Stimulated activated CD8-positive, alpha-beta memory T cell treated with anti-CD3 and anti-CD28 coated beads, Interleukin-2, amount 100 ng/mL, for 48 hours (primary cell): ENCODE data around the gene SRGAP2C.
A peak's percentile ranks its signal among the peaks of the same experiment; 100 is the strongest.
"Not testable (repeated sequence)": the region's sequence is repeated elsewhere in the genome, so short reads cannot be mapped to it uniquely, and the experiment has no call there.

Experiments
- DNase-seq, 2 donors: peaks; one replicate each; pipeline ENCODE4 v3.0.0-alpha.2; 2020; ENCODE audit warnings: low read depth in 2 of 2

The SRGAP2C gene

DNA sequence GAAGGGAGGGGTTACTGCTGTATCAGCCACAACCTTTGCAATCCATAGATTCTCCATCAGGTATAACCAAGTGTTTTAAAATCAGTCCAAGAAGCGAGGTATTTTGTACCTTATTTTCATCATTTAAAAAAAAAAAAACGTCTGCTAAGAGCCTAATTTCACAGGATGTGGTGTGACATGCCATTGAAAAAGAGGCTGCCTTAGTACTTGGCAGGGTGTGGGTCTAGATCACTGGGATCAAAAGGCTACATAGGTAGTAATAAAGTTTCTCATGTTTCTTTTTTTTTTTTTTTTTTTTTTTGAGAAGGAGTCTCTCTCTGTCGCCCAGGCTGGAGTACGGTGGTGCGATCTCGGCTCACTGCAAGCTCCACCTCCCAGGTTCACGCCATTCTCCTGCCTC is 192.2 kb downstream of the SRGAP2C start:
- DNase-seq = not testable (repeated sequence)

DNA sequence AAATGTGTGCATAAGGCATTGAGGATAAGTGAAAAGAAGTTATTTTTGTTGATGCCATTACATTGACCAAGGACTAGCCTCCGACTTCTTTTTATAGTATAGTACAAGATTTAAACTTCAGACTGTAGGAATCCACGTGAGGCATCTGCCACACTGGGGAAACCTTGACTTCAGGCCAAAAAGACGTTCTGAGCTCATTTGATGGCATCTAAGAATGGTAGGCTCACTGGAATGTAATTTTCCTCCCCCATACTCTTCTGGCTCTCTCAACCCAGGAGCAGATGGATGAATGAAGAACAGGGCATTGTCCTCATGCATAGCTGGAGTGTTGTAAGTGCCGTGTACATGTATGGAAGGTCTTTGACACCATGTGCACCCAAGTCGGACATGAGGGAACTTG is 194.0 kb downstream of the SRGAP2C start:
- DNase-seq = not testable (repeated sequence)

- DNase-seq = not testable (repeated sequence)
Observed at GRCh38 chr1:121384754-121385153, 200.0 kb downstream of the SRGAP2C start.

- not testable (repeated sequence) for DNase-seq
Observed at GRCh38 chr1:121385162-121385561, 200.4 kb downstream of the SRGAP2C start.

GRCh38 chr1:121385563-121386288 is 201.0 kb downstream of the SRGAP2C start:
- not testable (repeated sequence) for DNase-seq

GRCh38 chr1:121386319-121386948 is 201.7 kb downstream of the SRGAP2C start:
- DNase-seq = not testable (repeated sequence)

- not testable (repeated sequence) for DNase-seq
Observed at GRCh38 chr1:121389895-121390560, 205.3 kb downstream of the SRGAP2C start.

GRCh38 chr1:121392130-121392529 is 207.4 kb downstream of the SRGAP2C start:
- not testable (repeated sequence) for DNase-seq

- not testable (repeated sequence) for DNase-seq
Observed at GRCh38 chr1:121395718-121396201, 211.0 kb downstream of the SRGAP2C start.

DNA sequence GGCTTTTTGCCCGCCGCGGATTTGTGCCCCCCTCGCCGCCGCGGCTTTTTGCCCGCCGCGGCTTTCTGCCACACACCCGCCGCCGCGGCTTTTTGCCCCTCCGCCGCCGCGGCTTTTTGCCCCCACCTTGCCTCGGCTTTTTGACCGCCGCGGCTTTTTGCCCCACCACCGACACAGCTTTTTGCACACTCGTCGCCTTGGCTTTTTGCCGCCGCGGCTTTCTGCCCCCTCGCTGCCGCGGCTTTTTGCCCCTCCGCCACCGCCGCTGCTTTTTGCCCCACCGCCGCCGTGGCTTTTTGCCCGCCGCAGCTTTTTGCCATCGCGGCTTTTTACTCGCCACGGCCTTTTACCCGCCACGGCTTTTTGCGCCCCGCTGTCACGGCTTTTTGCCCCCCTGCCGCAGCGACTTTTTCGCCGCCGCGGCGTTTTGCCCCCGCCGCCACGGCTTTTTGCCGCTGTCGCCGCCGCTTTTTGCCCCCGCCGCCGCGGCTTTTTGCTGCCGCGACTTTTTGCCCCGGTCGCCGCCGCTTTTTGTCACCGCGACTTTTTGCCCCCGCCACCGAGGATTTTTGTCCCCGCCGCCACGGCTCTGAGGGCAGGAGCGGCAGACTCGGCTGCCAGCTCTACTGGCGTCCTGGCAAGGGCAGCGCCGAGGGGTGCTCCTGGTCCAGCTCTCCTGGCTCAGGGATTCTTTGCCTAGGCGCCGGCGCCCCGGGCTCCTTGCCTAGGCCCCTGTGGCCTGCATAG is 211.7 kb downstream of the SRGAP2C start:
- DNase-seq = peak in 1 of 2 donors; percentile 15

DNA sequence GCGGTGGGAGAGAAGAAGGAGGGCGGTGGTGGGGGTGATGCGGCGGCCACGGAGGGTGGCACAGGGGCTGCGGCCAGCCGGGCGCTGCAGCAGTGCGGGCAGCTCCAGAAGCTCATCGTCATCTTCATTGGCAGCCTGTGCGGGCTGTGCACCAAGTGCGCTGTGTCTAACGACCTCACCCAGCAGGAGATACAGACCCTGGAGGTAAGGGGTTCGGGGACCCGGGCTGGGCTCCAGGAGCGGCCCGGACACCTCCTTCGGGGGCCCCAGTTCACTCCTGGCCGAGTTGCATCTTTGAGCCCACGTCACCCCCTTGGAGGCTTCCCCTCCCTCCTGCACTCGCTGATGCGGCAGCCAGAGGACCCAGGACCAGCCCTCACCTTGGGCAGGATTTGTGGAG is 212.3 kb downstream of the SRGAP2C start:
- DNase-seq = not testable (repeated sequence)

- not testable (repeated sequence) for DNase-seq
Observed at GRCh38 chr1:121399193-121399592, 214.4 kb downstream of the SRGAP2C start.

- DNase-seq = not testable (repeated sequence)
Observed at GRCh38 chr1:121400108-121400507, 215.3 kb downstream of the SRGAP2C start.

DNA sequence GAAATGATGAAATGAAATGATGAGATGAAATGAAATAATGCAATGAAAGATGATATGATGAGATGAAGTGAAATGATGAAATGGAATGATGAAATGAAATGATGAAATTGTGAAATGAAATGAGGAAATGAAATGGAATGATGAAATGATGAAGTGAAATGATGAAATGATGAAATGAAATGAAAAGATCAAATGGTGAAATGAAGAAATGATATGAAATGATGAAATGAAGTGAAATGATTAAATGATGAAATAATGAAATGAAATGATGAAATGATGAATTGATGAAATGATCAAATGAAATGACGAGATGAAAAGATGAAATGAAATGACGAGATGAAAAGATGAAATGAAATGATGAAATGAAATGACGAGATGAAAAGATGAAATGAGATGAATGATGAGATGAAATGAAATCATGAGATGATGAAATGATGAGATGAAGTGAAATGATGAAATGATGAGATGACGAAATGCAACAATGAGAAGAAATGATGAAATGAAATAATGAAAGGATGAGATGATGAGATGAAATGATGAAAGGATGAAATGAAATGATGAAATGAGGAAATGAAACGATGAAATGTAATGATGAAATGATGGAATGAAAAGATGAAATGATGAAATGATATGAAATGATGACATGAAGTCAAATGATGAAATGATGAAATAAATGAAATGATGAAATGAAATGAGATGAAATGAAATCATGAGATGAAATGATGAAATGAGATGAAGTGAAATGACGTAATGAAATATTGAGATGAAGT is 216.0 kb downstream of the SRGAP2C start:
- not testable (repeated sequence) for DNase-seq

- DNase-seq = not testable (repeated sequence)
Observed at GRCh38 chr1:121401375-121401955, 216.7 kb downstream of the SRGAP2C start.

GRCh38 chr1:121403254-121403653 is 218.5 kb downstream of the SRGAP2C start:
- DNase-seq = not testable (repeated sequence)

- no peak for DNase-seq
Observed at GRCh38 chr1:121408354-121408753, 223.6 kb downstream of the SRGAP2C start.

DNA sequence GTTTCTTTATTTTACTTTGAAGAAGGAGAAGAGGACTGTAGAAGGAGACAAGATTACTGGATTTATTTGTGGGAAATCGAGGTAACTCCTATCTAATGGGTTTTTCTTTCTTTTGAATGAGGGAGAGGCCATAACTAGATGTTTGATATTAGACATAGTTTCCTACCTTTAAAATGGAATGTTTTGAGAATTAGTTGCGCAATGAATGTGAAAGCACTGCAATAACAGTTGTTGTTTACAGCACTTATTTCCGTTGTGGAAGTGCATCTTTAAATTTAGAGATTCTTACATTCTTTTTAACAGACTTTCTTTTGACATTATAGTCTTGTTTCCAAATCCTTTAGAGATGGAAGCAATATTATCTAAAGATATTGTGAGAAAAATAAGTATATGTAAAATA is 229.0 kb downstream of the SRGAP2C start:
- no peak for DNase-seq

GRCh38 chr1:121414905-121415304 is 230.1 kb downstream of the SRGAP2C start:
- no peak for DNase-seq

- DNase-seq = no peak
Observed at GRCh38 chr1:121417325-121417923, 232.6 kb downstream of the SRGAP2C start.
